ENCODE measurements around the gene FAAH.

DNA sequence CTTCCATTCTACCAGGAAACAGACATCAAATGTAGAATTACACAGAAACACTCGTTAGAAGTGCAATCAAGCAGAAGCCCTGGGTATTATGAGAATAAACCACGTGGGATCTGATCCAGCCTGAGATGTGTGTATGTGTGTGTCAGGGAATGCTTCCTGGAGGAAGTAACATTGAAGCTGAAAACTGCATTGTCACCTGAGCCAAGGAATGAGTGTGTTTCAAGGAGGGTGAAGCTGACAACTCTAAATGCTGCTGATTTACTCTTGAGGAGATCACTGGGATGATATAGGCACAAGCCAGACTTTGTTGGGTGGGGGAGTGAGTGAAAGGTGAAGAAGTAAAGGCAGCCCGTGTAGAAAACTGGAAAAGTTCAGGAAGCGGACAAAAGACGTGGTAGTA lies 27.6 kb downstream of the FAAH start:
- TF ChIP-seq, protein P1, sequence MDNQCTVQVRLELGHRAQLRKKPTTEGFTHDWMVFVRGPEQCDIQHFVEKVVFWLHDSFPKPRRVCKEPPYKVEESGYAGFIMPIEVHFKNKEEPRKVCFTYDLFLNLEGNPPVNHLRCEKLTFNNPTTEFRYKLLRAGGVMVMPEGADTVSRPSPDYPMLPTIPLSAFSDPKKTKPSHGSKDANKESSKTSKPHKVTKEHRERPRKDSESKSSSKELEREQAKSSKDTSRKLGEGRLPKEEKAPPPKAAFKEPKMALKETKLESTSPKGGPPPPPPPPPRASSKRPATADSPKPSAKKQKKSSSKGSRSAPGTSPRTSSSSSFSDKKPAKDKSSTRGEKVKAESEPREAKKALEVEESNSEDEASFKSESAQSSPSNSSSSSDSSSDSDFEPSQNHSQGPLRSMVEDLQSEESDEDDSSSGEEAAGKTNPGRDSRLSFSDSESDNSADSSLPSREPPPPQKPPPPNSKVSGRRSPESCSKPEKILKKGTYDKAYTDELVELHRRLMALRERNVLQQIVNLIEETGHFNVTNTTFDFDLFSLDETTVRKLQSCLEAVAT (IDR thresholded peaks at IDR 0.05) = no peak
- no peak for TF ChIP-seq TBL1XR1 (IDR thresholded peaks at IDR 0.05; ENCODE audit: low read depth, low read length)
- TF ChIP-seq, protein P2, sequence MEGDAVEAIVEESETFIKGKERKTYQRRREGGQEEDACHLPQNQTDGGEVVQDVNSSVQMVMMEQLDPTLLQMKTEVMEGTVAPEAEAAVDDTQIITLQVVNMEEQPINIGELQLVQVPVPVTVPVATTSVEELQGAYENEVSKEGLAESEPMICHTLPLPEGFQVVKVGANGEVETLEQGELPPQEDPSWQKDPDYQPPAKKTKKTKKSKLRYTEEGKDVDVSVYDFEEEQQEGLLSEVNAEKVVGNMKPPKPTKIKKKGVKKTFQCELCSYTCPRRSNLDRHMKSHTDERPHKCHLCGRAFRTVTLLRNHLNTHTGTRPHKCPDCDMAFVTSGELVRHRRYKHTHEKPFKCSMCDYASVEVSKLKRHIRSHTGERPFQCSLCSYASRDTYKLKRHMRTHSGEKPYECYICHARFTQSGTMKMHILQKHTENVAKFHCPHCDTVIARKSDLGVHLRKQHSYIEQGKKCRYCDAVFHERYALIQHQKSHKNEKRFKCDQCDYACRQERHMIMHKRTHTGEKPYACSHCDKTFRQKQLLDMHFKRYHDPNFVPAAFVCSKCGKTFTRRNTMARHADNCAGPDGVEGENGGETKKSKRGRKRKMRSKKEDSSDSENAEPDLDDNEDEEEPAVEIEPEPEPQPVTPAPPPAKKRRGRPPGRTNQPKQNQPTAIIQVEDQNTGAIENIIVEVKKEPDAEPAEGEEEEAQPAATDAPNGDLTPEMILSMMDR (IDR thresholded peaks at IDR 0.05 in 2 of 3, conservative IDR thresholded peaks at IDR 0.05 in 1 of 3; ENCODE audit: control insufficient read depth in 2 of 3, extremely low read depth in 1 of 3, insufficient read depth in 1 of 3, low read depth in 3 of 3, low read length in 3 of 3) = no peak
